OCI-LY3 (cell line): ENCODE measurements around the gene GTPBP6.

Experiments used
- EZH2phosphoT487 ChIP-seq: fragments of 200-600 bp; shearing (Covaris generic); IDR thresholded peaks from 2 replicates; pipeline ENCODE4 v1.6.1; 2018; ENCODE audit warnings: antibody characterized with exemption, mixed run types, low read depth
- TF ChIP-seq, protein P1 (sequence below): fragments of 200-600, 300-600 bp; sonication (generic); IDR thresholded peaks from 2 replicates; pipeline ENCODE4 v1.5.1; 2014; ENCODE audit warnings: antibody characterized with exemption, low read length, low read depth

DNA sequence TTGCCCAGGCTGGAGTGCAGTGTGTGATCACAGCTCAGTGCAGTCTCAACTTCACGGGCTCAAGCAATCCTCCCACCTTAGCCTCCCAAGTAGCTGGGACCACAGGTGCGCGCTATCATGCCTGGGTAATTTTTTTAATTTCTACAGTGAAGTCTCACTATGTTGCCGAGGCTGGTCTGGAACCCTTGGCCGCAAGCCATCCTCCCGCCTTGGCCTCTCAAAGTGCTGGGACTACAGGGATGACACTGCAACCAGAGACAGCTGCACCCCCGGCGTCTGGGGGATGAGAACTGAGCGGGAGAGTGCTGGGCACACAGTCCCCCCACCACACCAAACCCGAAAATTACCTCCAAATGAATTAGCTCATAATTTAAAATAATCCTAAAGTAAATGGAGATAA lies 33.1 kb upstream of the GTPBP6 start:
- TF ChIP-seq, protein P1, sequence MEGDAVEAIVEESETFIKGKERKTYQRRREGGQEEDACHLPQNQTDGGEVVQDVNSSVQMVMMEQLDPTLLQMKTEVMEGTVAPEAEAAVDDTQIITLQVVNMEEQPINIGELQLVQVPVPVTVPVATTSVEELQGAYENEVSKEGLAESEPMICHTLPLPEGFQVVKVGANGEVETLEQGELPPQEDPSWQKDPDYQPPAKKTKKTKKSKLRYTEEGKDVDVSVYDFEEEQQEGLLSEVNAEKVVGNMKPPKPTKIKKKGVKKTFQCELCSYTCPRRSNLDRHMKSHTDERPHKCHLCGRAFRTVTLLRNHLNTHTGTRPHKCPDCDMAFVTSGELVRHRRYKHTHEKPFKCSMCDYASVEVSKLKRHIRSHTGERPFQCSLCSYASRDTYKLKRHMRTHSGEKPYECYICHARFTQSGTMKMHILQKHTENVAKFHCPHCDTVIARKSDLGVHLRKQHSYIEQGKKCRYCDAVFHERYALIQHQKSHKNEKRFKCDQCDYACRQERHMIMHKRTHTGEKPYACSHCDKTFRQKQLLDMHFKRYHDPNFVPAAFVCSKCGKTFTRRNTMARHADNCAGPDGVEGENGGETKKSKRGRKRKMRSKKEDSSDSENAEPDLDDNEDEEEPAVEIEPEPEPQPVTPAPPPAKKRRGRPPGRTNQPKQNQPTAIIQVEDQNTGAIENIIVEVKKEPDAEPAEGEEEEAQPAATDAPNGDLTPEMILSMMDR = no peak
- no peak for TF ChIP-seq EZH2phosphoT487
